Fibroblast of villous mesenchyme (primary cell): ENCODE measurements around the gene MSL1. TPM values are rescaled to one million over a fixed set of nuclear protein-coding genes. Genes with fewer than 3 reads are reported as not detected.
A peak's percentile ranks its signal among the peaks of the same experiment; 100 is the strongest.

Experiments
- DNase-seq: peaks from one replicate; pipeline ENCODE4 v3.0.0-alpha.2; 2010; ENCODE audit warnings: low read depth
- H3K4me3 ChIP-seq: 2 replicates; pipeline ENCODE4 v1.5.1; 2011; ENCODE audit warnings: low read depth, mild to moderate bottlenecking, low read length
- CTCF ChIP-seq: IDR thresholded peaks from 2 replicates; pipeline ENCODE4 v1.5.1; 2012; ENCODE audit warnings: low read depth, mild to moderate bottlenecking, low read length; ENCODE audit not compliant: insufficient read depth
- total RNA-seq: library from RNA; depleted of rRNA; stranded (reverse); fragments of >200 nt; gene quantifications from 2 replicates; pipeline ENCODE4 v1.2.3, GENCODE V29; 2012

The MSL1 gene
- total RNA-seq, 1 donor, result 73.0 TPM

DNA sequence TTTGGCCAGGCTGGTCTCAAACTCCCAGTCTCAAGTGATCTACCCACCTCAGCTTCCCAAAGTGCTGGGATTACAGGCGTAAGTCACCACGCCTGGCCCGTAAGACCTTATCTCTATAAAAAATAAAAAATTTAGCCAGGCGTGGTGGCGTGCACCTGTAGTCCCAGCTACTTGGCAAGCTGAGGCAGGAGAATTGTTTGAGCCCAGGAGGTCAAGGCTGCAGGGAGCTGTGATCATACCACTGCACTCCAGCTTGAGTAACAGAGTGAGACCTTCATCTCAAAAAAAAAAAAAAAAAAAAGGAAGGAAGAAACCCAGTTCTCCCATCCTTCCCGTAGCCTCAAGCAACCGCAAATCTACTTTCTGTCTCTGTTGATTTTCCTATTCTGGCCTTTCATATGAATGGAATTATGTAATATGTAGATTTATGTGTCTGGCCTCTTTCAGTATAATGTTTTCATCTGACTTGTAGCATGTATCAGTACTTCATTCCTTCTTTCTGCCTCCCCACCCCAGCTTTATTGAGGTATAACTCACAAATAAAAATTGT lies 29.7 kb downstream of the MSL1 start:
- no peak for TF ChIP-seq CTCF
- DNase-seq, result no peak
- H3K4me3 ChIP-seq, result no peak overlapping the region

- DNase-seq, result no peak
- no peak overlapping the region for H3K4me3 ChIP-seq
- no peak for TF ChIP-seq CTCF
Observed at GRCh38 chr17:40153603-40154236, 31.9 kb downstream of the MSL1 start.

- no peak for TF ChIP-seq CTCF
- no peak overlapping the region for H3K4me3 ChIP-seq
- peak; percentile 11 for DNase-seq
Observed at GRCh38 chr17:40157973-40158372, 36.2 kb downstream of the MSL1 start.

- DNase-seq, result peak; percentile 46
- H3K4me3 ChIP-seq, result no peak overlapping the region
- TF ChIP-seq CTCF, result no peak
Observed at GRCh38 chr17:40158438-40159013, 36.8 kb downstream of the MSL1 start.

DNA sequence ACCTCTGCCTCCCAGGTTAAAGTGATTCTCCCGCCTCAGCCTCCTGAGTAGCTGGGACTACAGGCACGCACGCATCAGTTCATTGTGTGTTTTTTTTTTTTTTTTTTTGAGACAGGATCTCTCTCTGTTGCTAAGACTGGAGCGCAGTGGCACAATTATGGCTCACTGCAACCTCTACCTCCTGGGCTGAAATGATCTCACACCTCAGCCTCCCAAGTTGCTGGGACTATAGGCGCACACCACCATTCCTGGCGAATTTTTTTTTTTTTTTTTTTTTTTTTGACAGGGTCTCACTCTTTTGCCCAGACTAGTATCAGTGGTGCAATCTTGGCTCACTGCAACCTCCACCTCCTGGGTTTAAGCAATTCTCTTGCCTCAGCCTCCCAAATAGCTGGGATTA lies 37.7 kb downstream of the MSL1 start:
- no peak overlapping the region for H3K4me3 ChIP-seq
- no peak for DNase-seq
- no peak for TF ChIP-seq CTCF

GRCh38 chr17:40167685-40168261 lies 46.0 kb downstream of the MSL1 start:
- no peak overlapping the region for H3K4me3 ChIP-seq
- no peak for TF ChIP-seq CTCF
- no peak for DNase-seq
